ENCODE measurements around the gene RCOR2. TPM values are rescaled to one million over a fixed set of nuclear protein-coding genes. Genes with fewer than 3 reads are reported as not detected.

Gene RCOR2
- total and polyA plus RNA-seq, 2 of the 13 experiments (the other 11 are each of a cell fraction or from before 2014, with no cell fraction given) = 8.3 to 8.5 TPM

- TF ChIP-seq BCL3 (CRISPR knock-in tag; IDR thresholded peaks at IDR 0.05) (no peak), CREM (IDR thresholded peaks at IDR 0.05) (peak; percentile 26; the same call in 1 of the 2 replicates), CREM (CRISPR knock-in tag; IDR thresholded peaks at IDR 0.05) (no peak), MED13 (CRISPR knock-in tag; IDR thresholded peaks at IDR 0.05) (no peak), ZSCAN25 (CRISPR knock-in tag; IDR thresholded peaks at IDR 0.05) (peak; percentile 86), NR2F1 (CRISPR knock-in tag; IDR thresholded peaks at IDR 0.05) (no peak), NFE2L2 (IDR thresholded peaks at IDR 0.05; ENCODE audit: low read length) (no peak), ZNF512 (CRISPR knock-in tag; IDR thresholded peaks at IDR 0.05) (0 out of 2 replicates have a peak, but pooled peaks have one; percentile 57), ZNF235 (CRISPR knock-in tag; IDR thresholded peaks at IDR 0.05; ENCODE audit: borderline replicate concordance) (0 out of 2 replicates have a peak, but pooled peaks have one; percentile 53), RNF2 (conservative IDR thresholded peaks at IDR 0.05; ENCODE audit: low read depth) (peak; percentile 86; the same call in 1 of the 2 replicates), ZNF740 (CRISPR knock-in tag; IDR thresholded peaks at IDR 0.05) (peak; percentile 33; the same call in 1 of the 2 replicates), TFAP4 (IDR thresholded peaks at IDR 0.05; ENCODE audit: borderline replicate concordance, low read depth) (peak; percentile 93; the same call in 1 of the 2 replicates), KMT2A (CRISPR knock-in tag; IDR thresholded peaks at IDR 0.05) (peak; percentile 64; the same call in 1 of the 2 replicates), MIER3 (CRISPR knock-in tag; IDR thresholded peaks at IDR 0.05; ENCODE audit: borderline replicate concordance) (peak; percentile 67; the same call in 1 of the 2 replicates), FOXP4 (CRISPR knock-in tag; IDR thresholded peaks at IDR 0.05) (peak; percentile 66), ADNP (CRISPR knock-in tag; IDR thresholded peaks at IDR 0.05) (no peak)
Observed at GRCh38 chr11:63888170-63889086, 28.5 kb downstream of the RCOR2 start (continued).

Data from HepG2 (cell line).